ENCODE results near the gene WNT3A.

Gene WNT3A

DNA sequence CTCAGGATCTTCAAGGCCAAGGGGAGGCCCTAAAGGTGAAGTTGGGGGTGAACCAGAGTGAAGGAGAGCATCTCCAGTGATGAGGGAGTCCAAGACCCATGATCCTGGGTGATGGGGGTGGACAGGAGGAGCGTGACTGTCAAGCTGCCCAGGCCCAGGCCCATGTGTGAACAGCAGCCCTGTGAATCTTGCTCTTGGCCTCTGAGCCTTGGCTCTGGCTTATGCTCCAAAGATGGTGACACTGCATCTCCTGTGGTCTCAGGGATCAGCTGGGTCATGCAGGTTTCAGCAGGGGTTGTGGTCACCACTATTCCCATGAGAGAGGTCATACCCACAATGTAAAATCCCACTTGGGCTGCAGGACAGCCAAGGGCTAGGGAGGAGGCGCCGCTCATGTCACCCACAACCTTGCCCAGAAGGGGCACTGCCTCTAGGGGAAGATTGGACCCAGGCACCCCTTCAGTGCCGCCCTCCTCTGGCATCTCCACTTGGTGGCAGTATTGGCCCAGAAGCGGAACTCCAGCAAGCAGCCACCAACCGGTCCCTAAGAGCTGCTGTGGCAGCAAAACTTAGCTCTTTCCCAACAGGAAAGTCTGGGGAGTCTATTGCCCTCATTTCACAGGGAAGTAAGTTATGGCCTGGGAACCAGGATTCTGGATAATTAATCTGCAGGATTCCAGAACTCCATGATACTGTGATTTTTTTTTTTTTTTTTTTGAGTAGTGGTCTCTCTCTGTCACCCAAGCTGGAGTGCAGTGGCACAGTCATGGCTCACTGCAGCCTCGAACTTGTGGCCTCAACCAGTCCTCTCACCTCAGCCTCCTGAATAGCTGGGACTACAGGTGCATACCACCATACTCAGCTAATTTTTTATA, 7.5 kb upstream of the WNT3A start:
- peak; percentile 45 to 63 for DNase-seq (ENCODE audit: extremely low read depth in 1 of 2, low read depth in 1 of 2)

DNA sequence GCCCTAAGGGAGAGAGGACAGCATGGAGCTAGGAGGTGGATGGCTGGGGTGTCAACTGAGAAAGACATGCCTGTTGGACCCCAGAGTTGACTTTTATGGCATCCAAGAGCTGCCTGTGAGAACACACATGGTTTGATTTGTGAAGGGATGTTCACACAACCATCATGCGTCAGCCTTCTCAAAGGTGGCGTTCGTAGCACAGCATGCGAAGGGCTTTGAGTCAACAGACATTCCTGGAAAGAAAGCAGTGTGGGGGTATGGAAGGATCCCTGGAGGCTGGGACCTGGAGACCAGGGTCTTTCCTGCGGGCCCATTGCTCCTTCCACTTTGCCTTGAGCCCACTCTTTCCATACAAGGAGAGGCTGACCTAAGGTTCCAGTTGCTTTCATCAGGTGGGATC, 6.4 kb upstream of the WNT3A start:
- no peak for DNase-seq (ENCODE audit: extremely low read depth in 1 of 2, low read depth in 1 of 2)

DNA sequence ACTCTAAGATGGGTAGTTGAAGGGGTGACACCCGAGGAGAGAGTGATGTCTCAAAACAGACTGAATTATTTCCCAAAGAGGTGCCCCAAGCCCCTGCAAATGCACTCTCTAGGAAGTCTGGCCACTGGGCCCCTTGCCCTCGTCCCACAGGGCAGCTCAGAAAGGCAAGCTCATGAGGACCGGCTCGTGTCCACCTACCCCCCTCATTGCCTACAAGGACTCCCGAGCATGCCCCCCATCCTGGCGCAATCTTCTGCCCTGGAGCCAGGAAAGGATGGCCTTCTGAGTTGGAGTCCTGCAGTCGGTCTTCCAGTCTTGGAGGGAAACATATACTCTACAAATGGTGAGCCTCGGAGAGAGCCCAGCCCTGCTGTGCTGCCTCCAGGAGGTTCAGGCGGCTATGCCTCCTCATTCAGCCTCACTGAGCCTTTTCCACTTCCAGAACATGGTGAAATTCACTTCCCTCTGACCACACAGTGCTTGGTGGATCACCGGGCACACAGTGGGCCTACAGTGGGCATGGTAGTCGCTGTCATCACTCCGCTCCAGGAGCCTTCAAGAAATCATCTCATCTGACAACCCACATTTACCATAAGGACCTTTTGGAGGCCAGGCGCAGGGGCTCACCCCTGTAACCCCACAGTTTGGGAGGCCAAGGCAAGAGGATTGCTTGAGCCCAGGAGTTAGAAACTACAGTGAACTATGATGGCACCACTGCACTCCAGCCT, 5.8 kb upstream of the WNT3A start:
- no peak for DNase-seq (ENCODE audit: extremely low read depth in 1 of 2, low read depth in 1 of 2)

DNA sequence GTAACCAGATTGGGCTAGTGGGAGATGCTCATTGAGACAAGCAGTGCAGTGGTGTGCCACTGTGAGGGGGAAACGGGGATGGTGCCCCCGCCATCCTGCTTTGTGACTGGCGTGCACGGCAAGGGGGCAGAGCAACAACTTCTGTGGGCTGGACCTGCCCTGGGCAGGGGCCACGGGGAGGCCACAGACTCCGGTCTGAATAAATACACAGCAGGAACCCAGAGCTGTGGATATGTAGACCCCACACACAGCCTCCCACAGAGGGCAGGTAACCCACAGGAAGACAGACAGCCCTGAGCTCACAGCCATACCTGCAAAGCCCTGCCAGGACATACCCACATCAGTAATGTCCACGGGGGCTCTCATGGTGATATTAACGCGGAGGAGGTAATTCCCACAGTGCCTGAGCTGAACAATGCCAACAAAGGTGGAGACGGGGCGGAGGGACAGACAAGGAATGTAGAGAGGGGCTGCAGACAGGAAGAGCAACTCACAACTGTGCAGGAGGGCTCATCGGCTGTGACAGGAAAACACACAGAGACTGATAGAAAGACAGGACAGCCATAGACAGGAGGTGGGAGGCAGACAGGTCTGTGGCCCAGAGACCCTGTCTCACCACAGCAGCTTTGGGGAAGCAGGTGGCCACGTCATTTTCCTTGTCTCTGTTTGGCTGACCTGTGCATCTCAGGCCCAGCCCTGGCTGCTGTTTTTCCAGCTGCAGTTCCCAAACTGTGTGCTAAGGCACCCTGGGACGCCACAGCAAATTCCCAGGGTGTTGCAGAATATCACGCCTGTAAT, 4.9 kb upstream of the WNT3A start:
- no peak for DNase-seq (ENCODE audit: extremely low read depth in 1 of 2, low read depth in 1 of 2)

DNA sequence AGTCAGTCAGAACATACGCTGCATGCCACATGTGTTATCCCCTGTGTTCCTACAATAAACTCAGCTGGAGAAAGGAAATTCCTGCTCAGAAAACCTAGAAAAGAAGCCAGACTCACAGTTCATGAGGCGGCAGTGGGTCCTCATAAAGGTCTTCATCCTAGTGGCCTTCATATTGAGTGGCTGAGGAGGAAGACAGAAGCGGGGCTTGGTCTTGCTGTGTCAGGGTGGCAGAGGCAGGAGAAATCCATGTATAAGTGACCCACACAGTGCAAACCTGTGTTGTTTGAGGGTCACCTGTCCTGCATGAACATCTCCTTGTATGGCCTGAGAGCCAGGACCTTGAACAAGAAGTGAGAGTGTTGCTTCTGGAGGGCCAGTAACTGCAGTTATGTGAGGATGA, 4.0 kb upstream of the WNT3A start:
- DNase-seq (ENCODE audit: extremely low read depth in 1 of 2, low read depth in 1 of 2): no peak

DNA sequence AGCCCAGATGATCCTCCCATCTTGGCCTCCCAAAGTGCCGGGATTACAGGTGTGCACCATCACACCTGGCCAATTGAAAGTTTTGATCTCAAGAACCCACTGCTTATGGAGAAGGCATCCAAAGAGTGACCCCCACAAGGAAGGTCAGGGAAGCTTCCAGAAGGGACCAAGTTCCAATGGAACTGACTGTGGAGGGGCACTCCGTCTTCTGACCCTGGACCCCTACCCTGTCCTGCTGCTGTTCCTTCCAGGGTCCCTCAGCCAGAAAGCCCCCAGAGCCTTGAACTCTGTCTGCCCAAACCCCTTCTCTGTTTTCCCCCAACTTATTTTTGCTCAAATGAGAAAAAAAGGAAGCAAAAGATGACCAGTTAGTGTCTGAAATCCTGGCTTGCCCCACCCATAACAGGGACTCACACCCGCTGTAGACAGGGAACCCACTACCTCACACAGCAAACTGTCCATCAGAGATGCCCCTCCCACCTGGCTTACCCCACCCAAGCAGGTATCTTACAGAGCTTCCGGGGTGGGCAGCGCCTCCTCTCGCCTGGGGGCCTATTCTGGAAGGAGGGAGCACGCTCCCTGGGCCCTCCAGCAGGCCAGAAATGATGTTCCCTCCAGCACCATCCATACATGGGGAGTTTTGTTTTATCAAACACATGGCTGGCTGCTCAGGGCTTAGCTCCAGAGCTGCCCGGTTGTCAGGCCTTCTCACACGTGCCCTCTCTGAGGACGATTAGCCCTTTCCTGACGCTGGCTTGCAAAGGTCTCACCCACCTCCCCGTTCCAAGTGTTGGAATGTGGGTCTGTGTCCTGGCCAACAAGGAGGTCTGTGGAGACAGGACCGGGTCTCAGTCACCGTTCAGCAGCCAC, 3.1 kb upstream of the WNT3A start:
- DNase-seq (ENCODE audit: extremely low read depth in 1 of 2, low read depth in 1 of 2): no peak

DNA sequence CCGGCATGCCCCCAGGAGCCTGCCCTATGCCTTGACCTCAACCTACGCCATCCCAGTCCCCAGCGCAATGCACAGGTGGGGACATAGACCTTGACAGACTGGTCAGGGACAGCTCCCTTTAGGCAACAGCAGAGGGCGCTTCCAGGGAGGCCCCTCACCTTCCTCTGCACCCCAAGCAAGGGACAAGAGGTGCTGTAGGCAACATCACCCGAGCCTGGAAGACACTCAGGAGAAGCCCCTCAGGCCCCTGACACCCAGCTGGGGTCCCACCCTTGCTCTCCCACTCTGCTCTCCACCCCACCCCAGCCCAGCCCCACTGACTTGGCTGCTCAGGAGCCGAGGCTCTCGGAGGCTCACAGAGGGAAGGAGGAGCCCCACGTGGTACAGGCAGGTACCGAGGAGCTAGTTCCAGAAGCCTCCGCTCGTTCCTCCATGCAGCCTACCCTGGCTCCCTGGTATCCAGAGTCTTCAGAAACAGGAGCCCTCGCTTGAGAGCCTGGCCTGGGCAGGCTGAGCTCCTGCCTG, 2.4 kb upstream of the WNT3A start:
- DNase-seq (ENCODE audit: extremely low read depth in 1 of 2, low read depth in 1 of 2): no peak

DNA sequence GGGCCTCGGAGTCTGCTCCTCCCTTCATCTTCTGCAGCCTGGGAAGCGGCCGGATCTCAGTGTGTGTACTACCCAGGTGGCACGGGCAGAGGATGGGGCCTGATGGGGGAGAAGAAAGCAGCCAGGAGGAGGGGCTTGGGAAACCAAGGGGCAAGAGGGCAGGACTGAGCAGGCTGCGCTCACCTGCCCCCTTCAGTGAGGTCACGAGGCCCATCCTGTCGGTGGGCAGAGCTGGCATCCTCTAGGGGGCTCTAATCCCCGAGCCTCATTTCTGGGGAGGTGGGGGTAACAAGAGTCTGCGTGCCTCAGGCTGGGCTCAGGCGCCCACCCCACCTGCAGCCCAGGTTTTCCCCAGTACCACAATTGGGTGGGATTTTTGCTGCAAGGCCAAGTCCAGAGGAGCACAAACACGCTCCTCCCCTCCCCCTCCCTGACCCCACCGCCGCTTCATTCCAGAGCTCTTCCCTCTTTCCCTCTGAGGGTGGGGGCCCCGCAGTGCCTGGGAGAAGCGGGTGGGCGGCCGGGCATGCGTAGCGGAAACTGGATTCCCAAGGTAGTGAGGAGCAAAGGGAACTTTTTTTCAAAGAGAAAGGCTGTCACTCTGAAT, 1.8 kb upstream of the WNT3A start:
- no peak for DNase-seq (ENCODE audit: extremely low read depth in 1 of 2, low read depth in 1 of 2)

DNA sequence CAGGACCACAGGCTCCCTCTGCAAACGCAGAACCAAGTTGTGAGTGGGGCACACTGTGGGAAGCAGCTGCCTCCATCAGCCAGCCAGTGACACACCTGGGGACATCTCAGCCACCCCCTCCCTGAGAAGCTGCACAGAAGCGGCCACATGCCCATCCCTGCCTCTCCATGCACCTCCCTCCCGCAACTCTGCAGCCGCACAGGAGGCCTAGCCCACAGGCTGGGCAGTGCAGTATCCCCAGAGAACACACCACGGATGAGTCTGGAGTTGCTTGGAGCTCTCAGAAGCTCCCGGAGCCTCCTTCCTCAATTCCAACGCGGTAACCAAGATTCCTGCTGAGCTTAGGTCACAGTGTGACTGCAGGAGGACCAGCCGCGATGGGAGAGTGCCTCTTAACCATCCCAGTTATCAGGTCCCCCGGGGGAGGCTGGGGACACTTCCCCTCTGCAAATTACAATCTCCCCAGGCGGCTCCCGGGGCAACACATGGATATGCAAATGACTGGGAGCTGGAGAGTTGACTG, 1.2 kb upstream of the WNT3A start:
- DNase-seq (ENCODE audit: extremely low read depth in 1 of 2, low read depth in 1 of 2): no peak

DNA sequence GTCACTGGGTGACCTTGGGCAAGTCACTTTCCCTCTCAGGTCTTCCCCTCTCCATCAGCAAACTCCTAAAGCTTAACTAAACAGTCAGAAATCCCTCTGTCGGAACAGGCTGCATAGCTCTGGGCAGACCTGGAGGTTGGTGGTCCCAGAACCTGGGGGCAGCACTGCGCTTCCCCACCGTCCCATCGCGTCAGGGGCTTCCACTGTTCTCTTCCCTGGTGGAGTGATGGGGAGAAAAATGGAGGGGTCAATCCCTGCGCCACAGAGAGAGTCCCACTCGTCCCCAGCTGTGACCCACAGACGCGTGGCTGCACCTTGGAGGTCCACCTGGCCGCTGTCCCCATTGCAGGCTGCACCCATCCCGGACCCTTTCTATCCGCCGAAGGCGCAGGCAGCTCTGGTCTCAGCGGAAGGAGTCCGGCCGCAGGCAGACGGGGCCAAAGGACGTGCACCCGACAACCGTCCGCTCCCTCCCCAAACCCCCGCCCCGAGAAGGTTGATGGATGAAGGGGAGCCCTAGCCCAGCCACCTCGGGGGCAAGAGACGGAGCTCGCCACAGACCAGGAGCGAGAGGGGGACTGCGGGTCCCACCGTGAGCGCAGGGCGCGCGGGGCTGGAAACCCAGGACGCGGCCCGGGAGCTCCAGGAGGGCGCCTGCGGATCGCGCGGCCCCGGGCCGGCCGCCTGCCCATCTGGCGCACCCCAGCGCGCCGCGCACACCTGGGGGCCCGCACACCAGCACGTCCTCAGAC, 588 bp upstream of the WNT3A start:
- DNase-seq (ENCODE audit: extremely low read depth in 1 of 2, low read depth in 1 of 2): no peak

DNA sequence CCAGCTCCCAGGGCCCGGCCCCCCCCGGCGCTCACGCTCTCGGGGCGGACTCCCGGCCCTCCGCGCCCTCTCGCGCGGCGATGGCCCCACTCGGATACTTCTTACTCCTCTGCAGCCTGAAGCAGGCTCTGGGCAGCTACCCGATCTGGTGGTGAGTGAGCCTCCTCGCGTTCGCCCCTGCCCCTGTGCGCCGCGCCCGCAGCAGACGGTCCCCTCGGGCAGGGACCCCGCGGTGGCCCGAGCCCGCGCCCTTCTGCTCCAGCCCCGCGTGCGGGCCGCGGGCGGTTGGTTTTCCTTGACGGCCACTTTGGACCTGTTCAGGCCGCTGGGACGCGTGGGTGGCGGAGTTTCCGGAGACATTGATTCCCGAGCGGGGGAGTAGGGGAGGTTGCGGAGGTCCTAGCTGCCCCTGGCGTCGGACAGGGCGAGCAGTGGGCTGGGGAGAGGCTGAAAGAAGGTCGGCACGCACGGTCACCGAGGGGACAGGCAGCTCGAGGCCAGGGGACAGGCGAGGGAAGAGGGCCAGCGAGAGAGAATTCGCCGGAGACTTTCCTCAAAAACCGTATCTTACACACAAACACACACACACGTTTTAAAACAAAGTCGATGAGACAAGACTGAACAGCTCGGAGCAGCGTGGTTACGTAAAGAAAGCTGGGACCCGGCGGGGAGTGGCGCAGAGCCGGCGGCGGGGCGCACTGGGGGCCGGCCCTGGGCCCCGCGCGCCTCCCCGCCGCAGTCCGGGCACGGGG, 427 bp downstream of the WNT3A start:
- no peak for DNase-seq (ENCODE audit: extremely low read depth in 1 of 2, low read depth in 1 of 2)

DNA sequence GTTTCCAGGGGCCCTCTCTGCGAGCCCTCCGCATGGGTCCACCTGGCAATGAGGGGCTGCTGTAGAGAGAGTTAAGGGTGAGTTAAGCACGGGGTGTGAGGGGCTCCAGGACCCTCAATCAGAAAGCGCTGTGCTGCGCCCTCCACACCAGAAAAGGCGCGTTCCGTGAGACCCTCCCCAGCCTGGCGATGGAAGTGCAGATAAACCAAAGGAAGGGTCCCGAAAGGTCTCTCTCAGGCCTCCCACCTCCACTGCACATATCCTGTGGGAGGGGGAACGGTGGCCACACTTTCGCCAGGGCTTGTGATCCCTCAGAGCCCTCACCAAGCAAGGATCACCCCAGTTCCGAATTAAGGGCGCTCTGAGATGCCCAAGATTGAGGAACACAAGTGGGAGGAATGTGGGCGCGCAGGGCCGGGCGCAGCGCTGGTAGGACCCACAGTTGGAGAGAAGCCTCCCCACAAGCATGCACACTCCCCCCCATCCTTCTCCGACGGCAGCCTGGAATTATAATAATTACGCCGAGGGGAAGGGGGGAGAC, 1.1 kb downstream of the WNT3A start:
- no peak for DNase-seq (ENCODE audit: extremely low read depth in 1 of 2, low read depth in 1 of 2)

DNA sequence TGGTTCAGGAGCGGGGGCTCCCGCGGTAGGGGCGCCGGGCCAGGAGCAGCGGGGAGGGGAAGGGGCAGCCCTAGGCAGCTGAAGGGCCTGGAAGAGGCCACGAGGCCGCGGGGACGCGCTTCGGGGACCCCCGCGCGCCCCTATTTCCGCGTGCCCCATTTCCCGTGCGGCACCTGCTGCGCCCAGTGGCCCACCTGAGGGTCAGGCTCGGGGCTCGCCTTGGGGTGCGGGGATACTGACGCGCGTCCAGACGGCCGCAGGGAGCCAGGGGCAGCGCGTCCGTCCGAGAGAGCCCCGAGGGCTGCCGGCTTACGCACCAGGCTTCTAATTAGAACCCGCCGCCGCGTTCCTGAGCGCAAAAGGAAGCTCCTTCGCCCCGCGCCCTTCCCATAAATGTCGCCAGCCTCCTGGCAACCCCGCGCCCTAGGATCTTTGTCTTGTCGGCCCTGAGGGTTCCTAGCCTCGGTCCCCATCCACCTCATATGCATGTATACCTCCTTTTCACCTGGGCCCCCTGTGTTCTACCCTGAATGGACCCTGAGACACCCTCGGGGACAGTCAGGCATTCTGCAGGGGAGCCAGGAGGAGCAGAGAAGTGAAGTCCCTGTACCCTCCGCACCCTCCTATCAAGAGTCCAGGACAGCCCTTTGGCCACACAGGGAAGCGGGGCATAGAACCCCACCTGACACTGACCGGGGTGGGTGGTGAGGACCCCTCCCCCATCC, 1.8 kb downstream of the WNT3A start:
- no peak for DNase-seq (ENCODE audit: extremely low read depth in 1 of 2, low read depth in 1 of 2)

DNA sequence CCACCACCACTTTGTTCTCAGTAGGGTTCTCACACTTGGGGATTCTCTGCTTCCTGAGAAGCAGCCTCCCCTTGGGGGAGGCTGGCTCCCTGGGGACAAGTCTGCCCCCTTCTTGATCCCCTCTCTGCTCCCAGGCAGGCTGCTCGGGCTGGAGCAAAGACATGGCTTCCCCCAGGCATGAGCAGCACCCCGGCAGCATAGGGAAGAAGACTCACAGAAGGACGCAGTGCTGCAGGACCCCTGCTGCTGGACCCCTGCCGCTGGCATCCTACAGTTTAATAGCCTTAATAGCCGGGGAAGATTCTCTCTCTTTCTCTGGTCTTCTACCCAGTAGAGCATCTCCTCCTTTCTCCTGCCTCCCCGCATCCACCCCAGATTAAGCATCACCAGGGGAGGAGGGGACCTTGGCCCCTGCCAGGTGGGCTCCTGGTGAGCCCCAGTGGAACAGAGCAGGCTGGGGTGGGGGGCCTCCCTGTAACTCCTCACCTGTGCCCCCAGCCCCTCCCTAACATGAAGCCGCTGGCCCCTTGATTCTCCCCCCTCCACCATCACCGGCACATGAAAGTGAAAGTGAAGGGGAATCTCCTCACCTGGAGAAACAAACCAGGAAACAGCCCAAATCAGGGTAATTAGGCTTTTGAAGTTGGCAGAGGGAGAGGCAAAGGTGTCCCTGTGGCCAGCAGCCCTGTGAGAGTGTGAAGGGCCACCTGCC, 2.5 kb downstream of the WNT3A start:
- no peak for DNase-seq (ENCODE audit: extremely low read depth in 1 of 2, low read depth in 1 of 2)

DNA sequence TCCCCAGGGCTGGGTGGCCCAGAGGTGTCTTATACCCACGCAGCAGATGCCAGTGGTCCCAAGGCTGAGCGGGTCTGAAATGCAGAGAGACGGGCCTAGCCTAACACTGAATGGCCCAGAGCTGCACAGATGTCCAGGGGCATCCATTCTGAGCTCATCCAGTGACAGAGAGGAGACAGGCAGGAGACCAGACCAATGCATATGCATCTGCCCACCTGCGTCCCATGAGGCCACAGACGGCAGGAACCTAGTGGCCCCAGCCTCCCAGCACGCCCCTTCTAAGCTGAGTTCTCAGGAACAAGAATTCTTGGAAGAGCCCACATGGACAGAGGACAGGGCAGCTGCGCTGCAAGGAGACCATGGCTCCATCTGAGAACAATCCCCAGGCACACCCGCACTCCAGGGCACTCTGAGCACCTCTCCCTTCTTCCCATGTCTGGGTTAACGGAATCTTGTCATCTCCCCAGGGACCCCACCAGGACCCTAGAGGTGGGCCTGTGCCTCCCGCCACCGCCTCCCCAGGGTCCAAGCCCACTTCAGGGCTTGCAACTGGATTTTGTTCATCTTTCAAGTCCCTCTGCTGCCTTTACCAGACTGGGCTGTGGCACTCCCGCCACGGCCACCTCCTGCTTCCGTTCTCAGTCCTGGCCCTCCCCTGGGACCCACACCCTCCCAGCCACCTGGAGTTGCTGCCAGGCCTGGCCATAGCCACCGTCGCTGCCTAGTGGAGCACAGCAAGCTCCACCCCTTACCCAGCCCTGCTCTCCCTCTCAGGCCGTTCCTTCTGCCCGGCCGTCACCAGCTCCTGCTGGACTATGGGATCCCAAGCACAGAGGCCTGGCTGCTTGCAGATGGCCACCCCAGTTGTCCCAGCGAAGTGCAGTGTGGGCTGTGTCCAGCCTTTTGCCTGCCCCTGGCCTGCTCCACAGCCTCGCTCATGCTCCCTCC, 3.3 kb downstream of the WNT3A start:
- DNase-seq (ENCODE audit: extremely low read depth in 1 of 2, low read depth in 1 of 2): no peak

DNA sequence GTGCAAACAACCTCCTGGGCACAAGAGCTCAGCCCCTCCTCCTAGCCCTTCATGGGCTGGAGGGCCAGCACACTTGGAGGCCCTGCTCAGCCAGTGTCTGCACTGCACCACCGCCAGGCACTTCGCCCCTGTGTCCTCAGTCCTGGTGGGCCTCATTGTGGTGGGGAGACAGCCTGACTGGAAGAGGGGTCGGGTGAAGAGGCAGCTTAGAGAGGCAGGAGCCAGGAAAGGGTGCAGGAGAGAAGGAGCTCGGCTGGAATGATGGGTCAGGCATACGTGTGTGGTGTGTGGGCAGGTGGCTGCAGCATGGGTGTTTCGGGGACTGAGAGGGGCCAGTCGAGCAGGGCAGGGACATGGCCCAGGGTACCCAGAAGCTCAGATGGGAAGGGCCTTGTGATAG, 4.1 kb downstream of the WNT3A start:
- no peak for DNase-seq (ENCODE audit: extremely low read depth in 1 of 2, low read depth in 1 of 2)
